Naive thymus-derived CD4-positive, alpha-beta T cell (primary cell): ENCODE measurements around the gene SCFD1. TPM values are rescaled to one million over a fixed set of nuclear protein-coding genes. Genes with fewer than 3 reads are reported as not detected.
A peak's percentile ranks its signal among the peaks of the same experiment; 100 is the strongest.

Experiments
- ATAC-seq: fragments of 150-1000 bp; cut with Tn5 transposase; 2 replicates; pipeline ENCODE4 v1.10.0; 2021; ENCODE audit warnings: mild to moderate bottlenecking, moderate library complexity
- CTCF ChIA-PET: fragments of 350-600 bp; sonication (Branson Sonifier 250); formaldehyde crosslinking; loops from one replicate; lab custom pipeline; 2021; ENCODE audit warnings: antibody characterized with exemption; lab: Charles Lee
- POLR2A ChIA-PET: fragments of 350-600 bp; sonication (Branson Sonifier 250); formaldehyde crosslinking; loops from one replicate; lab custom pipeline; 2021; ENCODE audit warnings: antibody characterized with exemption, inconsistent platforms; lab: Charles Lee
- DNase-seq, 9 donors: peaks; one replicate each; pipeline versions ENCODE4 v3.0.0 to v3.0.0-alpha.2; 2020 to 2022; ENCODE audit warnings: mixed read lengths in 1 of 9
- H3K27ac ChIP-seq: one replicate; pipeline ENCODE4 v1.7.0; 2013; ENCODE audit warnings: mild to moderate bottlenecking, low read depth, low read length, moderate library complexity
- H3K27me3 ChIP-seq, 2 donors: one replicate each; pipeline ENCODE4 v1.7.0; 2013; ENCODE audit warnings: low read length in 2 of 2, mild to moderate bottlenecking in 2 of 2, moderate library complexity in 2 of 2; ENCODE audit not compliant: control insufficient read depth in 2 of 2, insufficient read depth in 2 of 2
- H3K36me3 ChIP-seq, 3 experiments: 1 replicate in 2 of 3; 2 replicates in 1 of 3; pipeline ENCODE4 v1.7.0; 2013; ENCODE audit warnings: low read length in 3 of 3, mild to moderate bottlenecking in 3 of 3, moderate library complexity in 1 of 3; ENCODE audit not compliant: insufficient read depth in 3 of 3, control insufficient read depth in 2 of 3
- H3K4me1 ChIP-seq, 2 donors: one replicate each; pipeline ENCODE4 v1.7.0; 2013; ENCODE audit warnings: low read length in 2 of 2, mild to moderate bottlenecking in 2 of 2, moderate library complexity in 1 of 2; ENCODE audit not compliant: control insufficient read depth in 2 of 2, insufficient read depth in 2 of 2
- H3K4me3 ChIP-seq: 2 replicates; pipeline ENCODE4 v1.7.0; 2013; ENCODE audit warnings: mild to moderate bottlenecking, low read length
- H3K9me3 ChIP-seq, 3 experiments: 1 replicate in 2 of 3; 2 replicates in 1 of 3; pipeline ENCODE4 v1.7.0; 2013; ENCODE audit warnings: low read length in 3 of 3; ENCODE audit not compliant: control insufficient read depth in 2 of 3
- H3K27ac Mint-ChIP-seq, 9 donors: one replicate each; pipeline ENCODE4 v1.8.0; 2020 to 2022; ENCODE audit warnings: mixed read lengths in 9 of 9, mild to moderate bottlenecking in 8 of 9, moderate library complexity in 5 of 9, inconsistent platforms in 2 of 9
- H3K27me3 Mint-ChIP-seq, 5 donors: one replicate each; pipeline ENCODE4 v1.8.0; 2021 to 2022; ENCODE audit warnings: mixed read lengths in 5 of 5, mild to moderate bottlenecking in 1 of 5
- H3K36me3 Mint-ChIP-seq, 5 donors: one replicate each; pipeline ENCODE4 v1.8.0; 2020 to 2022; ENCODE audit warnings: mixed read lengths in 5 of 5, mild to moderate bottlenecking in 3 of 5, inconsistent platforms in 1 of 5
- H3K4me1 Mint-ChIP-seq, 7 donors: one replicate each; pipeline ENCODE4 v1.8.0; 2020 to 2022; ENCODE audit warnings: mixed read lengths in 7 of 7, mild to moderate bottlenecking in 3 of 7, inconsistent platforms in 1 of 7
- H3K4me3 Mint-ChIP-seq, 10 donors: one replicate each; pipeline ENCODE4 v1.8.0; 2020 to 2022; ENCODE audit warnings: mild to moderate bottlenecking in 10 of 10, mixed read lengths in 10 of 10, moderate library complexity in 6 of 10, inconsistent platforms in 2 of 10
- H3K9me3 Mint-ChIP-seq, 11 donors: one replicate each; pipeline ENCODE4 v1.8.0; 2020 to 2022; ENCODE audit warnings: mixed read lengths in 11 of 11, mild to moderate bottlenecking in 4 of 11, inconsistent platforms in 1 of 11, moderate library complexity in 1 of 11
- intact Hi-C, 2 donors: fragments of 100-400 bp; cut with micrococcal nuclease; formaldehyde crosslinking; loops; one replicate each; pipeline ENCODE4 v1.15.1; 2023
- polyA plus RNA-seq, 2 donors: library from polyadenylated mRNA; unstranded; fragments of 300-500 nt; fragmentation: Illumina TruSeq; gene quantifications; one replicate each; pipeline ENCODE4 v1.2.3, GENCODE V29; 2021
- total RNA-seq, 6 experiments: library from RNA in 5 of 6; stranded (reverse) in 5 of 6; gene quantifications; 1 replicate in 5 of 6; 2 replicates in 1 of 6; pipeline ENCODE4 v1.2.3 and lab custom pipeline; 2021 to 2026

SCFD1 gene
- total and polyA plus RNA-seq, 7 experiments from 2014 or later = 59.5 to 75.4 (median 66.0) TPM

GRCh38 chr14:30655124-30655523 is 33.0 kb downstream of the SCFD1 start:
- no peak overlapping the region for H3K4me3 ChIP-seq
- Mint-ChIP-seq H3K4me3 (no peak overlapping the region), H3K27ac (no peak overlapping the region), H3K27me3 (no peaks in the 10 kb centered on the region), H3K9me3 (no peaks in the 10 kb centered on the region), H3K4me1 (no peaks in the 10 kb centered on the region), H3K36me3 (peaks cover 5 to 27% (median 20%) of the 10 kb centered on the region in 5 donors)
- CTCF ChIA-PET = interaction anchor here (0.6 to 0.8 kb wide), 2 partner anchors 17 to 27 kb away, joined by 3 to 4 read pairs; no protein-coding TSS in a partner anchor
- DNase-seq (no peak), ATAC-seq (no peak)
- no peak overlapping the region for H3K27ac ChIP-seq
- H3K4me1 ChIP-seq = no peaks in the 10 kb centered on the region
- no peaks in the 10 kb centered on the region for H3K9me3 ChIP-seq
- peaks cover 7 to 40% (median 18%) of the 10 kb centered on the region in 3 experiments for H3K36me3 ChIP-seq
- intact Hi-C loops = loop anchor here (5.0 to 10.0 kb wide), 3 partner anchors 47 to 252 kb away; no protein-coding TSS in a partner anchor
- H3K27me3 ChIP-seq = no peaks in the 10 kb centered on the region
- POLR2A ChIA-PET = no interaction called here

GRCh38 chr14:30655658-30656057 is 33.5 kb downstream of the SCFD1 start:
- DNase-seq (no peak), ATAC-seq (no peak)
- peaks cover 4 to 29% (median 21%) of the 10 kb centered on the region in 5 donors for H3K36me3 Mint-ChIP-seq
- Histone ChIP-seq H3K36me3 (peaks cover 7 to 34% (median 15%) of the 10 kb centered on the region in 3 experiments), H3K4me3 (no peak overlapping the region), H3K4me1 (no peaks in the 10 kb centered on the region), H3K27me3 (no peaks in the 10 kb centered on the region), H3K9me3 (no peaks in the 10 kb centered on the region), H3K27ac (no peak overlapping the region)
- intact Hi-C loops = loop anchor here (1.0 to 10.0 kb wide), 7 partner anchors 15 to 701 kb away; no protein-coding TSS in a partner anchor
- ChIA-PET CTCF (no interaction called here), POLR2A (no interaction called here)
- no peak overlapping the region for H3K4me3 Mint-ChIP-seq
- no peak overlapping the region for H3K27ac Mint-ChIP-seq
- no peaks in the 10 kb centered on the region for H3K9me3 Mint-ChIP-seq
- H3K4me1 Mint-ChIP-seq = no peaks in the 10 kb centered on the region
- H3K27me3 Mint-ChIP-seq = no peaks in the 10 kb centered on the region

GRCh38 chr14:30656190-30656632 is 34.1 kb downstream of the SCFD1 start:
- no peaks in the 10 kb centered on the region for H3K27me3 Mint-ChIP-seq
- no peaks in the 10 kb centered on the region for H3K9me3 Mint-ChIP-seq
- no peak overlapping the region for H3K4me3 ChIP-seq
- no peak overlapping the region for H3K27ac ChIP-seq
- POLR2A ChIA-PET = no interaction called here
- no peaks in the 10 kb centered on the region for H3K27me3 ChIP-seq
- peaks cover 4 to 32% (median 24%) of the 10 kb centered on the region in 5 donors for H3K36me3 Mint-ChIP-seq
- no peaks in the 10 kb centered on the region for H3K9me3 ChIP-seq
- no peak overlapping the region for H3K4me3 Mint-ChIP-seq
- no peaks in the 10 kb centered on the region for H3K4me1 Mint-ChIP-seq
- ATAC-seq = peak; percentile 72
- H3K4me1 ChIP-seq = no peaks in the 10 kb centered on the region
- H3K36me3 ChIP-seq = peaks cover 9 to 33% (median 15%) of the 10 kb centered on the region in 3 experiments
- DNase-seq = peak in 5 of 9 donors; percentile 6 to 31 (median 29)
- intact Hi-C loops = loop anchor here (1.0 to 10.0 kb wide), 7 partner anchors 15 to 701 kb away; no protein-coding TSS in a partner anchor
- no peak overlapping the region for H3K27ac Mint-ChIP-seq
- CTCF ChIA-PET = interaction anchor here (0.7 kb wide), 1 partner anchor 25 kb away, joined by 5 read pairs; no protein-coding TSS in a partner anchor

GRCh38 chr14:30657050-30657449 is 34.9 kb downstream of the SCFD1 start:
- H3K36me3 Mint-ChIP-seq = peaks cover 5 to 29% (median 16%) of the 10 kb centered on the region in 5 donors
- DNase-seq = no peak
- H3K27me3 Mint-ChIP-seq = no peaks in the 10 kb centered on the region
- ChIA-PET CTCF (interaction anchor here (0.7 kb wide), 1 partner anchor 24 kb away, joined by 5 read pairs; no protein-coding TSS in a partner anchor), POLR2A (interaction anchor here (1.0 kb wide), 1 partner anchor 44 kb away, joined by 3 read pairs; no protein-coding TSS in a partner anchor)
- H3K9me3 ChIP-seq = no peaks in the 10 kb centered on the region
- no peaks in the 10 kb centered on the region for H3K4me1 ChIP-seq
- H3K9me3 Mint-ChIP-seq = no peaks in the 10 kb centered on the region
- H3K27me3 ChIP-seq = no peaks in the 10 kb centered on the region
- H3K4me3 ChIP-seq = no peak overlapping the region
- H3K27ac Mint-ChIP-seq = no peak overlapping the region
- H3K27ac ChIP-seq = no peak overlapping the region
- no peak overlapping the region for H3K4me3 Mint-ChIP-seq
- intact Hi-C loops = loop anchor here (1.0 to 10.0 kb wide), 6 partner anchors 14 to 700 kb away; no protein-coding TSS in a partner anchor
- no peak for ATAC-seq
- H3K4me1 Mint-ChIP-seq = no peaks in the 10 kb centered on the region
- peaks cover 6 to 28% (median 10%) of the 10 kb centered on the region in 3 experiments for H3K36me3 ChIP-seq

GRCh38 chr14:30657606-30658163 is 35.6 kb downstream of the SCFD1 start:
- Mint-ChIP-seq H3K4me3 (no peak overlapping the region), H3K27ac (no peak overlapping the region), H3K4me1 (peaks cover 0 to 4% (median 0%) of the 10 kb centered on the region in 7 donors), H3K9me3 (no peaks in the 10 kb centered on the region), H3K27me3 (no peaks in the 10 kb centered on the region), H3K36me3 (peaks cover 11 to 34% (median 22%) of the 10 kb centered on the region in 5 donors)
- ChIA-PET POLR2A (interaction anchor here (1.0 kb wide), 2 partner anchors 9 to 43 kb away, joined by 3 to 5 read pairs; no protein-coding TSS in a partner anchor), CTCF (no interaction called here)
- H3K27ac ChIP-seq = no peak overlapping the region
- H3K4me3 ChIP-seq = no peak overlapping the region
- DNase-seq (peak in 3 of 9 donors; percentile 1 to 10 (median 7)), ATAC-seq (no peak)
- intact Hi-C loops = loop anchor here (1.0 to 10.0 kb wide), 6 partner anchors 13 to 699 kb away; no protein-coding TSS in a partner anchor
- peaks cover 3 to 25% (median 7%) of the 10 kb centered on the region in 3 experiments for H3K36me3 ChIP-seq
- H3K4me1 ChIP-seq = no peaks in the 10 kb centered on the region
- no peaks in the 10 kb centered on the region for H3K27me3 ChIP-seq
- no peaks in the 10 kb centered on the region for H3K9me3 ChIP-seq

GRCh38 chr14:30658645-30659044 is 36.5 kb downstream of the SCFD1 start:
- ChIA-PET CTCF (no interaction called here), POLR2A (no interaction called here)
- H3K27ac Mint-ChIP-seq = no peak overlapping the region
- Histone ChIP-seq H3K27me3 (no peaks in the 10 kb centered on the region), H3K4me1 (no peaks in the 10 kb centered on the region), H3K36me3 (peaks cover 3 to 22% (median 7%) of the 10 kb centered on the region in 3 experiments), H3K27ac (no peak overlapping the region), H3K9me3 (no peaks in the 10 kb centered on the region), H3K4me3 (no peak overlapping the region)
- H3K27me3 Mint-ChIP-seq = no peaks in the 10 kb centered on the region
- H3K36me3 Mint-ChIP-seq = peaks cover 8 to 41% (median 24%) of the 10 kb centered on the region in 5 donors
- H3K4me1 Mint-ChIP-seq = peaks cover 0 to 4% (median 0%) of the 10 kb centered on the region in 7 donors
- ATAC-seq (no peak), DNase-seq (no peak)
- intact Hi-C loops = loop anchor here (5.0 to 10.0 kb wide), 3 partner anchors 44 to 249 kb away; no protein-coding TSS in a partner anchor
- no peaks in the 10 kb centered on the region for H3K9me3 Mint-ChIP-seq
- H3K4me3 Mint-ChIP-seq = no peak overlapping the region
